HG03060 (cell line): ENCODE data around the gene LURAP1L.
"Not testable (repeated sequence)": the region's sequence is repeated elsewhere in the genome, so short reads cannot be mapped to it uniquely, and the experiment has no call there.

ENCODE experiments used
- ATAC-seq: cut with Tn5 transposase; IDR thresholded peaks from one replicate; pipeline ENCODE4 v1.9.1; 2021; ENCODE audit warnings: low read depth, moderate number of reproducible peaks; ENCODE audit not compliant: unreplicated experiment

The LURAP1L gene

DNA sequence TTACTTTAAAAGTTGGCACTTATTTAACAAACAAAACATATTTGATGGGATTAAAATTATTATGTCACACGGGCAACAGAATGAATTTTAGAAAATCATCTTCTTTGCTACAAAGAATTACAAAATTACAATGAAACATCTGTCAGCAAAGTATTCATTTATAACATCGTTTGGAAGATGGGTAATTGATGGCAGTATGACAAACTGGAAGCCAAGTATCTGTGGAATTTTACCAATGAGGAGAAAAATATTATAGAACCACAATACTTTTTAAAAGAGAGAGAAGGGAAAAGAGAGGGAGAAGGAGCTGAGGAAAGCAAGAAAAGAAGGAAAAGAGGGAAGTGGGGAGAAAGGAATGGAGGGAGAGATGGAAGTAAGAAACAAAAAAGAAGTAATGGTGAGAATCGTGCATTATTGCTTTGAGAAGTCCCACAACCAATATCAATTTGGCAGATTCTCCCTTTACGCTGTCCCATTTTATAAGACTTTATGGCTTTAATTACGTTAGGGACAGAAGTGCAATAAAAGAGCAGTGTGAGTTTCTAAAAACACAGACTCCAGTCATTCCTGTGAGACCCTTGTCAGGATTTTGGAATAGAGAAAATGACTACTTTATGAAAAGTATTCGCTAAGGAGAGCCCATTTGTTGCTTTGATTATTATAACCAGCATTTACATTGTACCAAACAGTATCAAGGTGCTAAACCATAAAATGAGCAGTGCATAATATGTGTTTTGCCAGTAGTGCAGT is 76.7 kb downstream of the LURAP1L start:
- no peak for ATAC-seq

DNA sequence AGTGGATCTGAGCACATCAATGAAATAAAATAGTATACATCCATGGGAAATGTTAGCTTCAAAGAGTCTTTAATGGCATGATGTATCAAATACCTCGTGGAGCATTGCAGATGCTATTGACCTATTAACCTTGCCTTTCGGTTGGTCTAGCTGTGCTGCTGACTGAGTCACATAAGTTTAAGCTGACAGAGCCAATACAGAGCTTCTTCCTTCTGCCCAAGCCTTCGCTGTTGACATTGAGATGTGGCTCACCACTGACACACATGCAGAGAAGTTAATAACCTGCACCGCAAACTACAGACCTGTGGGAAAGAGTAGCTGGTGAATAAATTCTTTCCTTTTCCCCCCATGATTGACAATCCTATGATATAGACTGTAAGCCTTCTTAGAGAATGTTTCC is 78.2 kb downstream of the LURAP1L start:
- no peak for ATAC-seq

DNA sequence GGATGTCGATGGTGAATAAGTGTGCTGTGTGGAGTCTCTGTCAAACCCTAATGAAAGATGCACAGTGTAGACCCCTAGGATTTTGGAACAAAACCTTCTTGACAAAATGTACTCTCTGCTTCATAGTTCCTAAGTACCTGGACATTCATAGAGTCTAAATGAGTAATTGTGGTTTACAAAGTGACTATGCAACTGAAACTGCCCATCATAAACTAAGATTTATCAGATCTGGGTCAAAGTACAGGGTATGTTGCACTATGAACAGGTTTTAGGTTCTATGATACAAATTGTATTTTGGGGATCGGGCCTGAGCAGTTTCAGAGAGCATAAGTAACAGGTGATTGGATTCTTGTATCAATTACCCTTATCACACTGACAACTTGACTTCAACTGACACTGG is 79.4 kb downstream of the LURAP1L start:
- ATAC-seq: no peak

DNA sequence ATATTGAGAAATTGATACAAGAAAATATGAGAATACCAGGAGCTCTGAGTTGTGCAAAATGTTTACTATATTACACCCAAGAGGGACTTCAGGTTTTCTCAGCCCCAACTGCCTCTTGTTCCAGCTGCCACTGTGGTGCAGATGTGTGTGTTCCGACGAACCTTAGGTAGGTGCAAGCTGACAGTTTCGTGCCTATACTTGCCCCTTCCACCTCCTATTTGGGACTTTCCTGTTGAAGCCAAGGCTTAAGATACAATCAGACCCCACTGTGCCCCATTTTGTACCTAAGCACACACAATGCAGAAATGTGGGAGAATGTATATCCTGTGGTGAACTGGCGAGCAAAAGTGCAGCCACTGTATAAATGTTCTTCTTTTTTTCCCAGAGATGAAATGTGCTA is 80.2 kb downstream of the LURAP1L start:
- ATAC-seq: no peak

DNA sequence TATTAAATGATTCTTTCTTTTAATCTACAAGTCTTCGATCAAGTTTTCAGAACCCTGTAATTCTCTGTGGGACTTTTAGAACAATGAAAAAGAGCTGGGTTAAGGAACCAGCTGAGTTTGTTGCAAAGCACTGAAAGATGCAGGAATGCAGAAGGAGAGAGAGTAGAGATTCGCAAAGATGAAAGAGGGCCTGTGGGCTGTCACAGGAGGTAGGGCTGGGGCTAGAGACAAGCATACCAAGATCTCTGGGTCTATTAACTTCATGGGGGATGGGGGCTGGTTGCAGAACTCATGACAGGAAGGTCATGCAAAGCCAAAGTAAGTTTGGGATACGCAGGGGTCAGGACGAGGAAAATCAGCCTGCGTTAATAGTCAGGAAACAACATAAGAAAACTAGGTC is 81.8 kb downstream of the LURAP1L start:
- no peak for ATAC-seq

DNA sequence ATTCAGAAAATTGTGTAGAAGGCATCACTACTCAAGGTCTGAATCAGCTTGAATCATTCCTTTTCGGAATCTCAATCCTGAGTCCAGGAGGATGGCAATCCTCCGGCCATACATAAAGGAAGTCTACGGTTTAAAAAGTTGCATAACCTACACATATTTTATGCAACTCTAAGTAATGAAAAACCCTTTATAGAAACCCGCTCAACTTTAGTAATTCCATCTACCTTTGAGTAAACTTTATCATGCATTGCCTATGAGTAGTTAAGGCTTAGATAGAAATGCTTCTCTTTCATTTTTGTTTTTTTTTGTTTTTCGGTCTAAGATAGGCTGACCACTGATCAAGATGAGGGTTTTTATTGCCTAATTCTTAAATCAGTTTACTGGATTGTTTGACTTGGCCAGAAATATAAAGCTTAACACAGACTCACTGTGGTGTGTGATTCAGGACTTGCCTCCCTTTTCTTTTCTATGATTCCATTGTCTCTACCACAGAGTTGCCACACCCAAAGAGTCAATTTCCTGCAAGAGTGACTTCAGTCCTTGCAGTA is 85.0 kb downstream of the LURAP1L start:
- no peak for ATAC-seq

DNA sequence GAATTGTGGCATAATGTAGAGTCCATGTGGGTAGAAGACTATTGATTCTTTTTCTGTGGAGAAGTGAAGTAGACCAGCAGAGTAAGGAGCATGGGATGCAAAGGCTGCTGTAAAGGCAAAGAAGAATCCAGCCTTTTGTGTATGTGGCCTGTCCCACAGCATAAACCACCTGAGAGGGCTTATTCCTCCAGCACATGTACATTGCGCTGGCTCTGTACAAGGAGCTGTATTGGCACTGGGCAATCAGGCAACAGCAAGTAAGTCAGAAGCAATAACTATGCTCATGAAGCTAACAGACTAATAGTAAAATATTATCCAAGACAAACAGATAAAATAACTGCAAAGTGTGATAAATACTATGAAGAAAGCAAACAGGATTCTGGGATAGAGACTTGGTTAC is 86.2 kb downstream of the LURAP1L start:
- ATAC-seq: no peak

DNA sequence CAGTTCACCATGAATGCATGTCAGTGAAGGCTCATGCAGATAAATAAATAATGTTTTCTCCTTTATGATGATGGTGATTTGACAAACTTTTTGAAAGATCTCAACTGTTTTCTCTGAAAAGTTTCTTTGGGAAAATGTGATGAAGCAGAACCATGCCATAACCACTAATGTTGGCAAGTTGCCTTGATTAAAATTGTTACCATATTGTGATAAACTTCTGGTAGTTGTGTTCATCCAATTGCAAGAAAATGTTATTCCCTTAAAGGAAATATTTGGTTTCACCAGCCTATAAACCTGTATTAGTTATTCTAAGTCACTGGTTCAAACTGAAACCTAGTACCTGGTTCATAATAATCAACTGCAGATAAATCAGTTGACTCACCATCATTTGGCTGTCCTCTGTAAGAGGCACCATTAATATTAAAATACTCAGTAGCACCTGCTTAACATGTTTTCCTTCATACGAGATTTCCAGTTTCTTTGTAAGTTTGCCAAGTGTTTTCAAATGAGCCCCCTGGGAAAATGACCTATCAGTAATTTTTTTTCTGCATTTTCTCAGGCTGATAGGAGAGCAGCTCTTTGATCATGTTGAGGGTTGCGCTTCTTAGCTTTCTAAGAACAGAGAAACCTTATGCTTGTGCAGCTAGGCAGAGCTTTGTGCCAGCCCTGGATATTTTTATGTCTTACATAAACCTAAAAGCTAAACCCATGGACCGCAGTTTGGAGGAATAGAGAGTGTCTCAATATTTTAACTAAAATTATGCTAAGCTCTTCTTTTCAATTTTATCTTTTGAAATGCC is 88.0 kb downstream of the LURAP1L start:
- ATAC-seq: no peak

DNA sequence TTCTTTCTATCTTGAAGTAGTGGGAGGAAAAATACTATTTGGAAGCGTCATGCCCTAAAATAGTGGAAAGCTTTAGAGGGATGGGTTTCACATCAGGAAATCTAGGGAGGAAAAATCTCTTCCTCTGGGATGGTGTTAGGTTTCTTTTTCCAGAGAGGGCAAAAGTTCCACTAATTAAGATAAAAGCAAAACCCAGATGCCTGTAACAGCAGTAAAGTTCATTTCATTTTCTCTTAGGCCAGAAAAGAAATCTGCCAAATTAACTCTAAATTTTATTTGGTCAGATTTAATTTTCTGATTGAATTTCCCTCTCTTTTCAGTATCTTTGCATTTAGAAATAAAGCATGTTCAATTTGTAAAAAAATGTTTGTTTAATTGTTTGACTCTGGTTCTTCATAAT is 88.8 kb downstream of the LURAP1L start:
- ATAC-seq: no peak

DNA sequence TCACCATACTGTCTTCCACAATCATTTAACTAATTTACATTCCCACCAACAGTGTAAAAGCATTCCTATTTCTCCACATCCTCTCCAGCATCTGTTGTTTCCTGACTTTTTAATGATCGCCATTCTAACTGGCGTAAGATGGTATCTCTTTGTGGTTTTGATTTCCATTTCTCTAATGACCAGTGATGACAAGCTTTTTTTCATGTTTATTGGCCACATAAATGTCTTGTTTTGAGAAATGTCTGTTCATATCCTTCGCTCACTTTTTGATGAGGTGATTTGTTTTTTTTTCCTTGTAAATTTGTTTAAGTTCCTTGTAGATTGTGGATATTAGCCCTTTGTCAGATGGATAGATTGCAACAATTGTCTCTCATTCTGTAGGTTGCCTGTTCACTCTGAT is 90.6 kb downstream of the LURAP1L start:
- not testable (repeated sequence) for ATAC-seq
